Stimulated activated CD4-positive, alpha-beta T cell treated with anti-CD3 and anti-CD28 coated beads, Interleukin-2, amount 100 ng/mL, for 4 hours (primary cell): ENCODE data around the gene HMGCR.
"Not testable (repeated sequence)": the region's sequence is repeated elsewhere in the genome, so short reads cannot be mapped to it uniquely, and the experiment has no call there.

ENCODE experiments used
- DNase-seq: peaks from one replicate; pipeline ENCODE4 v3.0.0-alpha.2; 2020; ENCODE audit warnings: low read depth

Gene HMGCR

DNA sequence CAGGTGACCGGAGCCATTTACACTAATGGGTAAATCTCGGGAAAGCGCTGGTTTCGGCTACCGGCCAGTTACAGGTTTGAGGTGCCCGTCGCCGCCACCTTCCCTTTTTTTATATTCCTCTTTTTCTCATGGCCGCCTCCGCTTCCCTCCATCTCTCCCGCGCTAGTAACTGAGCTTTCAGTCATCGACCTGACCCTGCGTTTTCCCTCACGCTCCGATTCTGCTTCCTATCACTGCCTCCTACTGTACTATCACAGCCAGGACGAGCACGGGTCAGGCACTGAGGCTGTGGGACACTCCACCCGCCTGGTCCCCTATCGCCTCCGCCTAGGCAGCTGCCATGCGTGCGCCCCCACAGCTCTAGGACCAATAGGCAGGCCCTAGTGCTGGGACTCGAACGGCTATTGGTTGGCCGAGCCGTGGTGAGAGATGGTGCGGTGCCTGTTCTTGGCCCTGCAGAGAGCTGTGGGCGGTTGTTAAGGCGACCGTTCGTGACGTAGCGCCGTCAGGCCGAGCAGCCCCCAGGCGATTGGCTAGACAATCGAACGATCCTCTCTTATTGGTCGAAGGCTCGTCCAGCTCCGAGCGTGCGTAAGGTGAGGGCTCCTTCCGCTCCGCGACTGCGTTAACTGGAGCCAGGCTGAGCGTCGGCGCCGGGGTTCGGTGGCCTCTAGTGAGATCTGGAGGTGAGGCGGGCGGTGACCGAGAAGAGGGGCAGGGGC is at the start of gene HMGCR:
TSS of gene HMGCR (plus strand) at position 606 of the 722 bp plus-strand sequence. CDS start 5,386 bp downstream, outside the sequence.
- peak; percentile 98 for DNase-seq

DNA sequence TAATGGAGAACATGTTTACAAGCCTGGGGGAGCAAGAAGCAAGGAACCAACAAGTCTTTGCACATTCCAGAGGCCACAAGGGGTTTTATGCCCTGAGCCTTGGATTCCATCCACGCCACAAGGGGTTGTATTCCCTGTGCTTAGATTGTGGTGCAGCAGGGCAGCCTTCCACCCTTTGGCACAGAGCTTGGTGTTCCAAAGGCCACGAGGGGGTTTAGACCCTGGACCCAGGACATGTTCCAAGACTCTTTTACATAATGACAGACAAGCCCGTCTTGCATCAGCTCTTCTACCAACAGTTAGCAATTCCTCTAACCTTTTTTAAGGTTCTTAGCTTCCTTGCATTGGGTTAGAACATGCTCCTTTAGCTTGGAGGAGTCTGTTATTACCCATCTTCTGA is 45.2 kb upstream of the HMGCR start:
- not testable (repeated sequence) for DNase-seq

DNA sequence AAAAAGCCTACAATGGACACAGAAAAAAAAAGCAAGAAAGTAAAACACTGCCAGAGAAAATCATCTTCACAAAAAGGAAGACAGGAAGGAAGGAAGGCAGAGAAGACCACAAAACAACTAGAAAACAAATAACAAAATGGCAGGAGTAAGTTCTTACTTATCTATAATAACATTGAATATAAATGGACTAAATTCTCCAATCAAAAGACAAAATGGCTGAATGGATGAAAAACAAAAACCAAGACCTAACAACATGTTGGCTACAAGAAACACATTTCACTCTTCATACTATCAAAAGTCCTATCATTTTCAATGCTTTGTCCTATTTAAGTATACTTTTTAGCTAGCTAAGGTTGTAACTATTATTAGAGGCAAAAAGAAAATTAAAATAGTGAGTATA is 36.9 kb upstream of the HMGCR start:
- DNase-seq = no peak

DNA sequence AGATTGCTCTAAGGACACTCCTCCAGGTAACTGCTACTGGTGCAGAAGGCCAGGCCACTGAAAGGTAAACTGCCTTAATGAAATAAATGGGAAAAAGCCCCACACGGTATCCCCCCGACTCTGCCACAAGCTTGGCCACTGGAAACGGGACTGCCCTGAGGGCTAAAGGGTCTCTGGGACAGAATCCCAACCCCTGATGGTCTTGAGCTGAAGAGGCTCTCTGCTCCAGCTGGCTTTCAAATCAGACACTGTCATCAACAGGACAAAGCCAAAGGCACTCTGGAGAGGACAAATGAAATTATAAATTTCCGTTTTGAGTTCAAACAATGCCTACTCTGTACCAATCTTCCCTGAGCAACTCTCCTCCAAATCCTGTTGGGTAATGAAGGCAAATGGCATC is 33.6 kb upstream of the HMGCR start:
- no peak for DNase-seq

DNA sequence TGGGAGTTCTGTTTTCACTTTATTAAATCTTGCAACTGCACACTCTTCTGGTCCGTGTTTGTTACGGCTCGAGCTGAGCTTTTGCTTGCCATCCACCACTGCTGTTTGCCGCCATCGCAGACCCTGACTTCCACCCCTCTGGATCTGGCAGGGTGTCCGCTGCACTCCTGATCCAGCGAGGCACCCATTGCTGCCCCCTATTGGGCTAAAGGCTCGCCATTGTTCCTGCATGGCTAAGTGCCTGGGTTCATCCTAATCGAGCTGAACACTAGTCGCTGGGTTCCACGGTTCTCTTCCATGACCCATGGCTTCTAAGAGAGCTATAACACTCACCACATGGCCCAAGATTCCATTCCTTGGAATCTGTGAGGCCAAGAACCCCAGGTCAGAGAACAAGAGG is 32.5 kb upstream of the HMGCR start:
- not testable (repeated sequence) for DNase-seq

DNA sequence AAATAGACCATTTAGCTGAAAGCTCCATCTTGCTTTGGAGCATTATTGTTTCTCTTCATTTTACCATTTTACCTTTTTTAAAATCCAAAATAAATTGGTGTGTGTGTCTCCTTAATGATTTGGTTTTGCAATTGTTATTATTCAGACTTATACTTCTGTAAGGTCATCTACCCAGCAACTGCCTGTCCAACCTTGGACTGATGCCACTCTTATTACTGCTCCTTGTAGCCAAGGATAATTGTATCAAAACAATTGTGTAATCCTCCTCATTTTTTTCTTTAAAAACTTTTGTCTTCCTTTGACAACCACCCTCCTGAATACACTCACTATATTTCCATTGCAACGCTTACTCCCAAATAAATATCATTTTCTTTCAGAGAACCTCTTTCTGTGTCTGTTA is 30.3 kb upstream of the HMGCR start:
- no peak for DNase-seq

DNA sequence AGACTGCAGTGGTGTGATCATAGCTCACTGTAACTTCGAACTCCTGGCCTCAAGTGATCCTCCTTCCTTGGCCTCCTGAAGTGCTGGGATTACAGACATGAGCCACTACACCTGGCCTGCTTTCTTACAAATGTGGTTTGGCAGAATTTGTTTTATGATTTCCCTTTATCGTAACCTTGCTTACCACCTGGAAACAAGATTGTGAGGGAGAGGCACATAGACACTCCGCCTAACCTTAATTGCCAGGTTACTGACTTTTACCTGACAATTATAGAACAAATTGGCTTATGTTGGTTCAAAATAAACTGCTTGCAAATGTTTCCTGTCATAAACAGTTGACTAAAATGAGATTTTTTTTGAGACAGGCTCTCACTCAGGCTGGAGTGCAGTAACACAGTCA is 26.8 kb upstream of the HMGCR start:
- DNase-seq = no peak

DNA sequence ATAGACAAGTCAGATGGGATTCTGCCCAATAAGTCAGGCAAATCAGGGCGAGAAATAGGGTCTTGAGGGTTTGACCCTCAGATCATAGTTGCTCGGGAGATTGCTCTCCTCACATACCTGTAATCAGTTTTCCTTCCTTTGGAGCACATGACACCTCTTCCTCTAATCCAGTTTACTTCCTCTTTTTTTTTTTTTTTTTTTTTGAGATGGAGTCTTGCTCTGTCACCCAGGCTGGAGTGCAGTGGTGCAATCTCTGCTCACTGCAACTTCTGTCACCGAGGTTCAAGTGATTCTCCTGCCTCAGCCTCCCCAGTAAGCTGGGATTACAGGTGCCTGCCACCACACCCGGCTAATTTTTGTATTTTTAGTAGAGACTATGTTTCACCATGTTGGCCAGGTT is 17.9 kb upstream of the HMGCR start:
- not testable (repeated sequence) for DNase-seq

DNA sequence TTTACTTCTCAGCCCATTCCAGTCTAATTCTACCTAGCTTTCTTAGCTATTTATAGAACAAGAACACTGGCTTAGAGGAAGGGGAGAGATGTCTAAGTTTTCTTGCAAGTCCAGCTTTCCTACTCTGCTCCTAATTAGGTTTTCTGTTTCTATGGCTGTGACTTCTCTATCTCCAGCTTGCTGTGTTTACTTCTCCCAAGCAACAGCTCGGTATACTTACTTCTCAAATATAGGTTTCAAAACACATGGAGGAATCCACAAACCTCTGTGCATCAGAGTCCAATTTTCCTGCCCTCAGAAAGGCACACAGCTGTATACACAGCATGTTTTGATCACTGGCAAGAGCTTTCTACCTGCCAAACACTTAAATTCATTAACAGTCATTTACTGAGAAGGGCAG is 17.4 kb upstream of the HMGCR start:
- no peak for DNase-seq

DNA sequence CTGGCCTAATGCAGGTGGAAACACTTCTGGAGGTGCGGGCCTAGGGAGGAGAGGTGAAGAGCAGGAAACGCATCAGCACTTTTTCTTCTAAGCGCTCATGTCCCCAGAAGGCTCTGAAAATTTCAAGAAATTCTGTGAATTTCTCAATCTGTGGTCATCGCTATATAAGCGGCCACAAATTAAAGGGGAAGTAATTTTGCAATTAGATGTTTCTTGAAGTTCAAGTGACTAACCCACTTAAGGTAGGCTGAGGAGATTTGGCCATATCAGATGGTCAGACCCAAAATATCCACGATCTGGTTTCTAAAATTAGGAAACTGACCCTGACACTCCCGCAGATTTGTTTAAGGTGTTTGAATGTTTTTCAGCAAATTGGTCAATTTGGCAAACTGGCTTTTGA is 16.6 kb upstream of the HMGCR start:
- no peak for DNase-seq

DNA sequence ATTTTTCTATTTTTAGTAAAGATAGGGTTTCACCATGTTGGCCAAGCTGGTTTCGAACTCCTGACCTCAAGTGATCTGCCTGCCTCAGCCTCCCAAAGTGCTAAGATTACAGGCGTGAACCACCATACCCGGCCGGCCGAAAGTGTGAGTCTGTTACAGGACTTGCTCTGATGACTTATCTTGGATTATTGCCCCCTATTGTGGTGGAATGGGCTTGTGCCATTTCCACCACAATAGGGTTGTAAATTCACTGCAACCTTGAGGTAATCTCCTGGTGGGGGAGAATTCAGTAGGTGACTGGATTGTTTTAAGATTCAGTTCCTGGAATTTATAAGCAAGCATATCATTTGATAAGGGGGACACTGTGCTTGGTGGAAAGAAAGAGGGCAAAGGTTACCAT is 15.0 kb upstream of the HMGCR start:
- no peak for DNase-seq

DNA sequence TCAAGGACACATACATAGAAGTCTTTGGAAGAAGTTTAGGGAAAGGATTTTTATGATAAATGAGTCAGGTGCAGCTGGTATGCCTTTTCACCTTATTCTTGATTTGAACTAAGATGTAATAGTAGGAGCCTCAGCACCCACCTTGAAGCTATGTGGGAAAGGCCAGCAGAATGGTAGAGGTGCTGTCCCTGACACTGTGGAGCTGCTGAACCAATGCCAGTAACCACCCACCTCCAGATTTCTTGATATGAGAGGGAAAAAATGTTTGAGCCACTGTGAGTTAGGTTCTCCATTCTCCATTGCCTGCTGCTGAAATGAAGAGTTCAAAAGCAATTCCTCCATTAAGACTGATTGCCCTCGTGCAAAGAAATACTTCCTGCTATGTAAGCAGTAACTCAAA is 12.2 kb upstream of the HMGCR start:
- DNase-seq = no peak

DNA sequence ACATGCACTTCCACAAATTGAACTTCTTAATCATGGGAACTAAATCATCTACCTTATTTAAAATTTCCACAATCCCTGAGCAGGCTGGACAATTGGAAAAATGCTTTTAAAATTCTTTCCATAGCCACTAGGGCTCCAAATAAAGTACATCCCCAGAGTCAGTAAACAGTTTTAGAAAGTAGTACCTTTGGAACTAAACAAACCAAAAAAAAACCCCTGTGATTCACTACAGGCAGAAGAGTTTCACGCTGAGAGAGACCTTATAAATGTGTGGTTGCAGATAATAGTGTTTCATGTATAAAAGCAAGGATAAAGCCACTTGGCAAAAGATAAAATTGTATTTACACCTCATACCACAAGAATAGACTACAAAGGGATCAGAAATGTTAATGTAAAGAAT is 11.8 kb upstream of the HMGCR start:
- DNase-seq = no peak

DNA sequence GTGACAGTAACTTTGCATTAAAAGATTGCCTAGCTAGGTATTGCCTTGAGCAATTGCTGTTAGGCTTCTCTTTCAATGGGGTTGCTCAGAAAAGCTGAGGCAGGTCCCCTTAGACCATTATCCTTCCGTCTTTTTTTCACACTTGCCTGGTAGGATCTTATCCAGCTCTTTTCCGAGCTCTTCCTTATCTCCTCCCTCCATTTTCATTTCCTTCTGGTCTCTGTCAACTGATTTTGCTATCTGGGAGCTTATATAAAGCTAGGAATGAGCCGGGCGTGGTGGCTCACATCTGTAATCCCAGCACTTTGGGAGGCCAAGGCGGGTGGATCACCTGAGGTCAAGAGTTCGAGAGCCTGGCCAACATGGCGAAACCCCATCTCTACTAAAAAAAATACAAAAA is 6.6 kb upstream of the HMGCR start:
- DNase-seq = no peak

DNA sequence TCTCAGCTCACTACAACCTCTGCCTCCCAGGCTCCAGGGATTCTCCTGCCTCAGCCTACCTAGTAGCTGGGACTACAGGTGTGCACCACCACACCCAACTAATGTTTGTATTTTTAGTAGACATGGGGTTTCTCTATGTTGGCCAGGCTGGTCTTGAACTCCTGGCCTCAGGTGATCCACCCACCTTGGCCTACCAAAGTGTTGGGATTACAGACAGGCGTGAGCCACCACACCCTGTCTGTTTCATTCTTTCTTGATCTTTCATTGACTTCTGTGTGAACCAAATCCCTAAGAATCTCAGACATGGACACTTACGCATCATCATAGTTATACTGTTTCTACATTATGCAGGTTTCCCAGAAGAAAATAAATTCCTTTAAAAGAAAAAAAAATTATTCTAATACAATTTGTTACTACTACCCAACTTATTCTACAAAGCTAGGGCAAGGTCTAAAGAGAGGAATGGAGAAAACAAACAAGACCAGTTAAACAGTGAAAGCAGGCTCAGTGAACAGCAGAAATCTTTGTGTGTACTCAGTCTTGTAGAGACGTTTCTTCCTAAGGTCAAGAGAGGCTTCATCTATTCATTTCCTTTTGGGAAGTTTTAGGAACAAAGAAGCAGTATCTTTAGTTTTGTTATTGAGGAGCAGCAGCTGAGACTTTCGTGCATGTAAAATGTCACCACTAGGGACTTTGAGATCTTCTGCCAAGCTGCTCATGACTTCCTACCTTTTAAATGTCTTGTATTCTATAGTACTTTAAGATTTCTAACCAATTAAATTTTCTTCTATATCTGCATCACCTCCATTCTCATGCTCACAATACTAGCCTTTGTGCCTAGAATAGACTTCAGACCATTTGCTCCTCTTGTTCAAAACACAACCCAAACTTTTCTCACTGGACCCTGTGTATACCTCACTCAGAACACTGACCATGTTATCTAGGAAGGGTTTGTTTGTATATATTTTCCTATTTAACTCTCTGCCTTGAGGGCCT is 5.6 kb upstream of the HMGCR start:
- DNase-seq = no peak

DNA sequence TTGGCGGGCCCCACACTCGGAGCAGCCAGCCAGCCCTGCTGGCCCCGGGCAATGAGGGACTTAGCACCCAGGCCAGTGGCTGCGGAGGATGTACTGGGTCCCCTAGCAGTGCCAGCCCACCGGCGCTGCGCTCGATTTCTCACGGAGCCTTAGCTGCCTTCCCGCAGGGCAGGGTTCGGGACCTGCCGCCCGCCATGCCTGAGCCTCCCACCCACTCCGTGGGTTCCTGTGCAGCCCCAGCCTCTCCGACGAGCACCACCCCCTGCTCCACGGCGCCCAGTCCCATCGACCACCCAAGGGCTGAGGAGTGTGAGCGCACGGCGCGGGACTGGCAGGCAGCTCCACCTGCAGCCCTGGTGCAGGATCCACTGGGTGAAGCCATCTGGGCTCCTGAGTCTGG is 3.3 kb upstream of the HMGCR start:
- DNase-seq = not testable (repeated sequence)

DNA sequence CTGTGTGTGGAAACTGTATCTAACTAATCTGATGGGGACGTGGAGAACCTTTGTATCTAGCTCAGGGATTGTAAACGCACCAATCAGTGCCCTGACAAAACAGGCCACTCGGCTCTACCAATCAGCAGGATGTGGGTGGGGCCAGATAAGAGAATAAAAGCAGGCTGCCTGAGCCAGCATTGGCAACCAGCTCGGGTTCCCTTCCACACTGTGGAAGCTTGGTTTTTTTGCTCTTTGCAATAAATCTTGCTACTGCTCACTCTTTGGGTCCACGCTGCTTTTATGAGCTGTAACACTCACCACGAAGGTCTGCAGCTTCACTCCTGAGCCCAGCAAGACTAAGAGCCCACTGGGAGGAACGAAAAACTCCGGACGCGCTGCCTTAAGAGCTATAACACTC is 2.6 kb upstream of the HMGCR start:
- not testable (repeated sequence) for DNase-seq

DNA sequence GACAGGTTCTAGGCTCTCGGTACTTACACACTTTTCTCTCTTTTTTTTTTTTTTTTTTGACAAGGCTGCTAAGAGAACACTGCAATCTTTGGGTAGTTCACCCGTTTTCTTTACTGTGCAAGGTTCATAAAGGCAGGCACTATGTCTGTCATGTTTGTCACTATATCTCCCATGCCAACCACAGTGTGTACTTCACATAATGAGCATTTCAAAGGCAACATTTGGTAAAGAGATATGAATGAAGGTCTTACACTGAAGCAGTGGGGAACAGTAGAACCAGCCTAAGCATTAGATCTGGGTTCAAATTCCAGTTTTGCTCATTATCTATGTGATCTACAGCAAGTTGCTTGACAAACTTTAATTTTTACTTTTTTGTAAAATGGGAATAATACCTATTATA is 1.5 kb upstream of the HMGCR start:
- no peak for DNase-seq

DNA sequence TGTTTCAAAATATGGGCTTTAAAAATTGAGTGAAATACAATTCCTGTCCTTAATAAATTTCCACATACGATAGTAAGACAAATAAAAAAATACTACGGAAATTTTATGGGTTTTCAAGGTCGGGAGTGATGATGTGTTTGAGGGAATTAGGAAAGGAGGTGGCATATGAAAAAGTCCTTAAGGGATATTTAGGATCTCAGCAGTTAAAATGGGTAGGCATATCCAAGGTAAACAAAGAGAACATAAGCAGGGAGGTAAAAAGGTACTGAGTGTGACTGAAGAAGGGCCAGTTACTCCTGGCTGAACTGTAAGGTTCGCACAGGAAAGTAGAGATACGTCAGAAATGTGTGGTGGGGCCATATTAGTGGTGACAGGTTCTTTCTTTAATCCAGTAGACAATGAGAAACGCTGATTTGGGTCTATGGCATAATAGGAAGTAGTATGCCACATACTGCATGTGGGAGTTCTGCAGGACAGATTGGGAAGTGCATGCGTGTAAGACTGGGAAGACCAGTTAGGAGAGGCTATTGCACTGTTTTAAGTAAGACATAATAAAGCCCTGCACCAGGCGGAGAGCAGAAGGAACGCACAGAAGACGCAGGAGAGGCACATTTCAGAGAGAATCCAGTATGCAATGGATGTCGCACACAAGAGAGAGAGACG is 937 bp upstream of the HMGCR start:
- DNase-seq = no peak

DNA sequence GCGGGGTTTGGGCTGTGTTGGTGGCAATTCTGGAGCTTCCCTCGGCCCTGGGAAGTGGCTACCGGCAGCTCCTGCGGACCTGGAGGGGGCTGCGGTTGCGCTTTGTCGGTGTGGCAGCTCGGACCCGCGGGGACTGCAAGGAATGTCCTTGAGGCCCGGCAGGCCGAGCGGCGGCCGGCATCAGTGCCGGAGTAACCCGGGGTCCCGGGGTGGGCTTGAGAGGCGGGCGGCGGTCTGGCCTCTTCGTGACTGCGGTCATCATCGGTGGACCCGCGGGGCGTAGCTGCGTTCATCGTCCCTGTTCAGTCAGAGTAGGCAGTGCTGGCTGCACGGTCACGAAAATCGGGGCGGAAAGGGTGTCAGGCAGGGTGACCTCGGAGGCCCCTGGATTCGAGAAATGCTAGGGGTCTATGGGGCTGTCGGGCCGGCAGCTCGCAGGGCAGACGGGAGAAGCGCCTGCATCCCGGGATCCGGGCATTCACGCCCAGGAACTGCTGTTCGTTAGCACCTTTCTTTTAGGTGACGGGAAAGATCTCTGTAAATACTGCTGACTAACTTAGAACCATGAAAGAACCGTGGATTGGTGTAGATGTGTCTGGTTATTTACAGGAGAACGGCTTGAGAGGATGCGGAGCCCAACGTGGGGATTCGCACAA is 474 bp downstream of the HMGCR start:
- DNase-seq = no peak

DNA sequence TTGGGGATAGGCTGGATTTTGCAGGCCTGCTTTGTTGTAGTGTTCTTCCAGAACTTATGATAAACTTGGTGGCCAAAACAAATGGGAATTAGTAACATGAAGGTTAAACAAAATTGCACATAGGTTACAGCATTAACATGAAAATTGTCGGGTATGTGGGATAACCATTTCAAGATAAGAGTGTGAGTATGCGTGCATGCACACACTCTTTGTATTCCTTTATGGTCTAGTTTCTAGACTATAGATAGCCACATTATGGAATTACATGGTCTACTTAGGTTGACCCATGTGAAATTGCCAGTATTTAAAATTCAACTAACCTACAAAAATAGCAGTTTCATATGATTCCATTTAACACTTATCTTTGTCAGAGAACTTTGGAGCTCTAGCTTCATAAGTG is 1.4 kb downstream of the HMGCR start:
- no peak for DNase-seq
